ENCODE data around the gene SPATA9.

GRCh38 chr5:95697781-95698681 is 15.2 kb upstream of the SPATA9 start:
- TF ChIP-seq CTCF (conservative IDR thresholded peaks at IDR 0.05) (no peak; the same call in 1 of the 2 replicates), ZFX (IDR thresholded peaks at IDR 0.05) (no peak)
